K562 (cell line): ENCODE results near the gene MTOR. TPM values are rescaled to one million over a fixed set of nuclear protein-coding genes. Genes with fewer than 3 reads are reported as not detected.

Experiments
- ATAC-seq: fragments of 200-7000 bp; cut with Tn5 transposase; 3 replicates; pipeline ENCODE4 v1.9.1; 2020; ENCODE audit warnings: moderate library complexity
- BruUV-seq: library from RNA; stranded (reverse); fragments of 400-500 nt; replicated peaks from 2 replicates; lab custom pipeline; 2021; lab: Mats Ljungman, UMichigan
- CTCF ChIA-PET: fragments of 300-600 bp; formaldehyde crosslinking; extraction: SDS; loops from one replicate; lab custom pipeline; 2021; ENCODE audit warnings: low intra/inter-chr PET ratio; lab: Yijun Ruan, JAX
- POLR2A ChIA-PET: fragments of 300-600, 350-650 bp; sonication (Branson Sonifier 250); formaldehyde crosslinking; extraction: SDS; loops from one replicate; lab custom pipeline; 2021; ENCODE audit warnings: antibody characterized with exemption, inconsistent platforms; lab: Yijun Ruan, JAX
- DNase-seq, 4 experiments: peaks; one replicate each; pipeline versions ENCODE4 v3.0.0 to v3.0.0-alpha.2; 2011 to 2018; ENCODE audit warnings: low spot score in 3 of 4, mixed read lengths in 3 of 4; ENCODE audit errors: extremely low read depth in 1 of 4
- FAIRE-seq: peaks from 2 replicates; lab custom pipeline; 2011; peaks lifted over from hg19 to GRCh38; lab: Jason Lieb, UNC
- H2AFZ ChIP-seq: 2 replicates; pipeline ENCODE4 v1.6.0; 2011; ENCODE audit warnings: low read depth, low read length, control low read depth, inconsistent platforms
- H3K27ac ChIP-seq: fragments of 200-600 bp; 3 replicates; pipeline ENCODE4 v1.8.0; 2011; ENCODE audit warnings: low read depth, mild to moderate bottlenecking, control low read depth, inconsistent platforms, low read length, moderate library complexity, mixed read lengths; ENCODE audit errors: extremely low read depth
- H3K27me3 ChIP-seq, 2 experiments: fragments of 300-600 bp in 1 of 2; 2 replicates in 1 of 2; 3 replicates in 1 of 2; pipeline versions ENCODE4 v1.6.0 to v1.8.0; 2011; ENCODE audit warnings: inconsistent platforms in 2 of 2, low read length in 2 of 2, mild to moderate bottlenecking in 1 of 2, mixed read lengths in 1 of 2, moderate library complexity in 1 of 2; ENCODE audit not compliant: control insufficient read depth in 2 of 2, insufficient read depth in 2 of 2
- H3K36me3 ChIP-seq: fragments of 300-600 bp; 3 replicates; pipeline ENCODE4 v1.8.0; 2011; ENCODE audit warnings: mild to moderate bottlenecking, low read length, inconsistent platforms; ENCODE audit not compliant: control insufficient read depth, insufficient read depth
- H3K4me1 ChIP-seq, 2 experiments: fragments of 200-600 bp in 1 of 2; replicated peaks in 1 of 2; 2 replicates in 1 of 2; 3 replicates in 1 of 2; pipeline versions ENCODE4 v1.5.1 to v1.8.0; 2011; ENCODE audit warnings: inconsistent platforms in 2 of 2, low read length in 2 of 2, mild to moderate bottlenecking in 1 of 2, mixed read lengths in 1 of 2, moderate library complexity in 1 of 2; ENCODE audit not compliant: control insufficient read depth in 2 of 2, insufficient read depth in 2 of 2
- H3K4me2 ChIP-seq: 2 replicates; pipeline ENCODE4 v1.6.1; 2011; ENCODE audit warnings: low read length, control low read depth, inconsistent platforms, mixed read lengths; ENCODE audit not compliant: insufficient read depth
- H3K4me3 ChIP-seq: fragments of 200-600 bp; sonication (generic), shearing (Covaris generic); 2 replicates; pipeline ENCODE4 v1.5.1; 2016; ENCODE audit warnings: control low read depth, inconsistent platforms
- H3K79me2 ChIP-seq: fragments of 200-600 bp; 3 replicates; pipeline ENCODE4 v1.8.0; 2011; ENCODE audit warnings: low read length, inconsistent platforms; ENCODE audit not compliant: control insufficient read depth, insufficient read depth
- H3K9ac ChIP-seq, 2 experiments: 2 replicates each; pipeline versions ENCODE4 v1.6.0 to v1.6.1; 2011; ENCODE audit warnings: low read depth in 2 of 2, low read length in 2 of 2, control low read depth in 1 of 2, inconsistent platforms in 1 of 2, mild to moderate bottlenecking in 1 of 2, mixed read lengths in 1 of 2; ENCODE audit not compliant: insufficient read depth in 1 of 2
- H3K9me1 ChIP-seq: one replicate; pipeline ENCODE4 v1.6.0; 2011; ENCODE audit warnings: inconsistent platforms, mild to moderate bottlenecking, low read length, moderate library complexity; ENCODE audit not compliant: control insufficient read depth, insufficient read depth
- H3K9me3 ChIP-seq: replicated peaks from 2 replicates; pipeline ENCODE4 v1.5.1; 2011; ENCODE audit warnings: low read depth, low read length, inconsistent platforms; ENCODE audit not compliant: control insufficient read depth, insufficient read depth
- H4K20me1 ChIP-seq: replicated peaks from 2 replicates; pipeline ENCODE4 v1.6.1; 2011; ENCODE audit warnings: low read length, inconsistent platforms, mixed read lengths; ENCODE audit not compliant: control insufficient read depth, insufficient read depth
- ESRRA ChIP-seq: fragments of 450-650 bp; IDR thresholded peaks from 2 replicates; pipeline ENCODE4 v1.6.1; 2014; ENCODE audit warnings: low read depth, mild to moderate bottlenecking, moderate library complexity, borderline replicate concordance
- HBP1 ChIP-seq: fragments of 450-650 bp; formaldehyde crosslinking; IDR thresholded peaks from 2 replicates; pipeline ENCODE4 v1.4.0; 2022; ENCODE audit warnings: missing genetic modification characterization
- PBX2 ChIP-seq, 2 experiments: IDR thresholded peaks in 1 of 2; conservative IDR thresholded peaks in 1 of 2; 2 replicates each; pipeline ENCODE4 v1.6.1; 2016; ENCODE audit warnings: low read depth in 2 of 2, mild to moderate bottlenecking in 1 of 2, missing compliant biosample characterization in 1 of 2, missing genetic modification characterization in 1 of 2, moderate library complexity in 1 of 2
- PRMT5 ChIP-seq: sonication (generic); formaldehyde crosslinking; IDR thresholded peaks from 2 replicates; pipeline ENCODE4 v1.5.0; 2020; ENCODE audit warnings: missing genetic modification reagents
- PTRF ChIP-seq: fragments of 450-650 bp; IDR thresholded peaks from 2 replicates; pipeline ENCODE4 v1.6.1; 2016; ENCODE audit warnings: mild to moderate bottlenecking, missing genetic modification characterization, missing compliant biosample characterization
- RREB1 ChIP-seq: fragments of 250-450 bp; sonication (Bioruptor Pico); IDR thresholded peaks from 2 replicates; pipeline ENCODE4 v1.4.0; 2020
- SAFB ChIP-seq: fragments of 200-400 bp; formaldehyde crosslinking; IDR thresholded peaks from 2 replicates; pipeline ENCODE4 v1.6.1; 2017; ENCODE audit warnings: low read depth, low read length, borderline replicate concordance
- ZNF589 ChIP-seq: fragments of 200-800 bp; sonication (Bioruptor generic); IDR thresholded peaks from 2 replicates; pipeline ENCODE4 v1.6.1; 2016; ENCODE audit warnings: low read depth, missing genetic modification characterization, missing compliant biosample characterization
- WGBS: fragments of 100-300 bp; shearing (Covaris generic); methylation state at CpG from one replicate; pipeline ENCODE4 v1.1.6; 2016; ENCODE audit warnings: low coverage, mixed read lengths; ENCODE audit not compliant: insufficient coverage; ENCODE audit errors: missing lambda C conversion rate; 5-methylcytosine and 5-hydroxymethylcytosine counted together
- in situ Hi-C: fragments of 300-500 bp; cut with MboI; formaldehyde crosslinking; loops from 4 replicates; pipeline ENCODE4 v1.15.0; 2018; ENCODE audit warnings: inconsistent platforms, mixed read lengths
- intact Hi-C: fragments of 100-400 bp; cut with micrococcal nuclease; formaldehyde crosslinking; loops from 2 replicates; pipeline ENCODE4 v1.14.2; 2022
- polyA plus RNA-seq, 8 experiments: library from polyadenylated mRNA; depleted of rRNA in 4 of 8; stranded (reverse) in 5 of 8; unstranded in 3 of 8; fragments of >200 nt; fragmentation: Nextera tagmentation in 2 of 8; fragmentation: Illumina TruSeq in 1 of 8; extraction: Ambion mirVana in 2 of 8; extraction: Trizol in 1 of 8; gene quantifications; 2 replicates each; pipeline versions ENCODE4 v1.2.1 to v1.2.3, GENCODE V29; 2011 to 2014; ENCODE audit warnings: inconsistent platforms in 1 of 8, missing spikeins in 1 of 8
- total RNA-seq, 7 experiments: library from RNA; depleted of rRNA in 6 of 7; stranded (reverse); fragments of >200 nt in 6 of 7; fragmentation: Illumina TruSeq in 2 of 7; extraction: Trizol in 2 of 7; gene quantifications; 2 replicates each; pipeline versions ENCODE4 v1.2.1 to v1.2.3, GENCODE V29; 2011 to 2021; ENCODE audit warnings: low replicate concordance in 1 of 7

MTOR gene
- total and polyA plus RNA-seq, 9 of the 15 experiments (the other 6 are each of a cell fraction or from before 2014, with no cell fraction given) = 11.4 to 71.4 (median 52.2) TPM

GRCh38 chr1:11289064-11289463, 26.7 kb upstream of the MTOR start:
- DNase-seq (no peak), ATAC-seq (no peak), FAIRE-seq (no peak)
- peaks cover 51% of the 10 kb centered on the region for H3K36me3 ChIP-seq
- H3K4me1 ChIP-seq = no peaks in the 10 kb centered on the region
- peaks cover 1% of the 10 kb centered on the region; the same call in 2 of the 3 replicates for H3K79me2 ChIP-seq
- H3K9me1 ChIP-seq = no peaks in the 10 kb centered on the region
- no peaks in the 10 kb centered on the region for H3K27me3 ChIP-seq
- no peak overlapping the region for H3K4me3 ChIP-seq
- no peaks in the 10 kb centered on the region for H3K9me3 ChIP-seq
- CTCF ChIA-PET = no interaction called here
- H3K4me2 ChIP-seq = no peak overlapping the region
- no peak overlapping the region for H3K27ac ChIP-seq
- H2AFZ ChIP-seq = no peak overlapping the region
- intact Hi-C loops = no loop called here
- POLR2A ChIA-PET = interaction anchor here (0.7 to 1.8 kb wide), 6 partner anchors 8 to 156 kb away, joined by 3 to 5 read pairs (median 3); partner anchors contain the start of genes MTOR and UBIAD1
- BruUV-seq = no TSS peak
- H4K20me1 ChIP-seq = 0 out of 2 replicates have a peak, but pooled peaks cover 8% of the 10 kb centered on the region
- in situ Hi-C loops = no loop called here
- TF ChIP-seq RREB1 (CRISPR knock-in tag) (no peak), PRMT5 (CRISPR knock-in tag) (no peak), PTRF (tag) (no peak), PBX2 (CRISPR knock-in tag; IDR thresholded peaks at IDR 0.05; ENCODE audit: low read depth) (no peak), PBX2 (tag; conservative IDR thresholded peaks at IDR 0.05; ENCODE audit: low read depth) (0 out of 2 replicates have a peak, but pooled peaks have one; percentile 10), HBP1 (CRISPR knock-in tag) (no peak), ZNF589 (CRISPR knock-in tag) (no peak), SAFB (no peak), ESRRA (no peak)
- TF ChIP-seq, all 486 proteins: peak for 1
- H3K9ac ChIP-seq = no peak overlapping the region
- 90% methylated on average over 5 of the region's 5 CpGs for WGBS
